Superior temporal gyrus (tissue), 1 donor: ENCODE measurements around the gene MACROD2.
"Not testable (repeated sequence)": the region's sequence is repeated elsewhere in the genome, so short reads cannot be mapped to it uniquely, and the experiment has no call there.

Experiments
- DNase-seq: peaks from one replicate; pipeline ENCODE4 v3.0.0-alpha.2; 2016; ENCODE audit errors: extremely low spot score

Gene MACROD2

GRCh38 chr20:15166744-15167143 lies 1171.4 kb downstream of the MACROD2 start:
- no peak for DNase-seq

GRCh38 chr20:15171016-15171415 lies 1175.7 kb downstream of the MACROD2 start:
- DNase-seq = no peak

GRCh38 chr20:15176929-15177328 lies 1181.6 kb downstream of the MACROD2 start:
- DNase-seq = peak; percentile 27

DNA sequence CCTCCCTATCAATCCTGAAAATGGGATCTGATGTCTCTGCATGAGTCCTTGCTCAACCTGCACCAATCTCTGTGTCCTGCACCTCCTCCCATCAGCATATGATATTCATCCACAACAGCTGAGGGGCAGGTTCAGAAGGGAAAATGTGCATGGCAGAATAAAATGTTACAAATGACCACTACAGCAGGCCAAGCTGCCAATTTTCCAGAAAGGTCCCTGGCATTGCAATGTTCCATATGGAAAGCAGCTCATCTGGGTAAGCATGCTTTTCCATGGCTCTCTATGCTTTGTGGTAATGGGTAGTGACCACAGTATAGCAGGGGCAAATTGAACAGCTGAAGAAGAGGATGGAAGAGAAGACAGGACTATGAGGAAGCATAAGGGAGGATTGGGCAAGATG lies 1183.3 kb downstream of the MACROD2 start:
- DNase-seq = no peak

DNA sequence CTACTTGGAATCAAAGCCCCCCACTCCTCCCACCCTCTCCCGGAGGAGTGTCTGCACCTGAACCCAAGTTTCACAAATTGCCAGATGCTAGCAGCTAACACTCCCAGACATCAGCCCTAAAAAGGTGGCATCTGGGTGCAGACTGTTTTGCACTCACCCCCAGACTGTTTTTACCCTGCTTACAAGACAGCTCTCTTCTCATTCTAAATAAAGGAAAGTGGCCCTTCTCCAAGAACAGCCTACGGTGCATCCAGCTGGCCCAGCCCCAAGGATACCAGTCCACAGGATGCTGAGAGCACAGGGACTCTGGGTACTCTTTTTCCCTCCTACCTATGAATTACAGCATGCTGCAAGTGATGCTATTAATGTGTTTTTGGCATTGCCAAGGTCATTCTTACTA lies 1184.1 kb downstream of the MACROD2 start:
- peak; percentile 71 for DNase-seq

DNA sequence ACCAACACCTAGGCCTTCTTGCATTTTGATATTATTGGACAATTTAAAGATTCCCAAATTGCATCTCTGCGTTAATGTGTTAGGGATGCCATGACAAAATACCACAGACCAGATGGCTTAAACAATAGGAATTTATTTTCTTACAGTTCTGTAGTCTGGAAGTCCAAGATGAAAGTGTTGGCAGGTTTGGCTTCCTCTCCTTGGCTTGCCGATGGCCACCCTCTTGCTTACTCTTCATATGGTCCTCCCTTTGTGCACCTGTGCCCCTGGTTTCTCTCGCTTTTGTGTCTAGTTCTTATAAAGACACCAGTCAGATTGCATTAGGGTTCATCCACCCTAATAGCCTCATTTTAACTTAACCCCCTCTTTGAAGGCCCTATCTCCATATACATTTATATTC lies 1184.5 kb downstream of the MACROD2 start:
- no peak for DNase-seq

GRCh38 chr20:15185322-15185721 lies 1190.0 kb downstream of the MACROD2 start:
- DNase-seq = no peak

- DNase-seq = no peak
These were observed 1190.6 kb downstream of the MACROD2 start for GRCh38 chr20:15185913-15186312.

- no peak for DNase-seq
These were observed 1192.3 kb downstream of the MACROD2 start for GRCh38 chr20:15187612-15188011.

DNA sequence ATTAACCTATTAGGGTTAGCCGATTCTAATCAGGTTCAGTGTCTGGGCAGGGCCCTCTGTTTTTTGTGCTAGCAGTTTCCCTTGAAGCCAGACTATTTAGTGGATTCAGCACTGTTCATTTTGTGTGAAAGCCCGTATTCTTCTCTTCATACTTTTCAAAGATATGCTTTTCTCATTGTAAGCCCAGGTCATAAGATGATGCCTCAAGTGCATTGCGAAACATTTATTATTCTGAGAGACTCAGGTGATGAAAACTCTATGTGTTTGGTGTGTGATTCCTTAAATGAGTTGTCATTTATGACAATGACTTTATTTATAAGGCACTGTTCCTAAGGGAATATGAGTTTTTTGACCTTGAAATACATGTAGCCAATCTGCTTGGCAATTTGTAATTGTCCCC lies 1193.1 kb downstream of the MACROD2 start:
- no peak for DNase-seq

DNA sequence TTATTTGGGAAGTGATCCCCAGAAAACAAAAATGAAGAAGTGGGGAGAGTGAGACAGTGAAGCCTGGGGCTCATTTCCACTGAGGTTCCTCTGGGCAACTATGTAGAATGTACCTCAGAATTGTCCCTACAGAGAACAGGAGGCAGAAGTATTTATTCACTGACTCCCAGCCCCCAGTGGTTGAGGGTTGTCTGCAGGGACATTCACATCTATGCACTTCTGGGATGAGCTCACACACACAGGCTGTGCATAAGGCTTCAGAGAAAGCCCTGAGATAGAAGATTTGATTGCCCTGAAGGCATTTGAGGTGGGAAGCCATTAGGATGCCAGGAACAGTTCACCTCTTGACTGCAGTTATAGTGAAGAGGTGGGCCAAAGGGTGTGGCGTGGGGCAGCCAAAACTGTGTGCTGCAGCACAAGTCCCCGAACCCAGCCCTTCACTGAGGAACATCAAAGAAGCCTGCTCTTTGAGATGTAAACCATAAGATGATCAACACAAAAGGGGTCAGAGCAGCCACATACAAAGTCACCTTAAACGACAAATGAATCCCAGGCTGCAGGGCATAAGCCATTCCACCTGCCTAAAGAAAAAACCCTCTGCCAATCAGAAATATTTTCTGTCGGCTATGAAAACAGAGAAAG lies 1195.9 kb downstream of the MACROD2 start:
- DNase-seq = no peak

- no peak for DNase-seq
These were observed 1200.1 kb downstream of the MACROD2 start for GRCh38 chr20:15195378-15195777.

GRCh38 chr20:15196547-15197255 lies 1201.4 kb downstream of the MACROD2 start:
- DNase-seq = no peak

- DNase-seq = not testable (repeated sequence)
These were observed 1202.7 kb downstream of the MACROD2 start for GRCh38 chr20:15198017-15198416.

DNA sequence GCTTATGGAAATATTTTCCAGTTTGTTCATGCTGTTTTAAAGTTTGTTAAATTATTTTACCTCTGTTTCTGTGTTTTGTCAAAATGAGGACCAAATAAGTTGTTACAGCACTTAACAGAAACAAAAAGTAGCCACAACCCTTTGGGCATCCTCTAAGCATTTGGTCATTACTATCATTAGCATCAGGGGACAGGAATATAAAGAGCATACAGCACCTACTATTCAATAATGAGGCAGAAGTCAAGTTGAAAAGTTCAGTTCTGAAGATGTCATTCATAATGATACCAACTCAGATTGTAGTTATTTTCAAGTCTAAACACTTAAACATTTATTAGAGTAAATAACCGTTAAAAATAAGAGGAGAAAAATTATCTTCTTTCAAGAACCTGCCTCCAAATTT lies 1204.4 kb downstream of the MACROD2 start:
- DNase-seq = no peak

GRCh38 chr20:15200147-15200565 lies 1204.8 kb downstream of the MACROD2 start:
- no peak for DNase-seq

- DNase-seq = no peak
These were observed 1206.3 kb downstream of the MACROD2 start for GRCh38 chr20:15201602-15202001.

DNA sequence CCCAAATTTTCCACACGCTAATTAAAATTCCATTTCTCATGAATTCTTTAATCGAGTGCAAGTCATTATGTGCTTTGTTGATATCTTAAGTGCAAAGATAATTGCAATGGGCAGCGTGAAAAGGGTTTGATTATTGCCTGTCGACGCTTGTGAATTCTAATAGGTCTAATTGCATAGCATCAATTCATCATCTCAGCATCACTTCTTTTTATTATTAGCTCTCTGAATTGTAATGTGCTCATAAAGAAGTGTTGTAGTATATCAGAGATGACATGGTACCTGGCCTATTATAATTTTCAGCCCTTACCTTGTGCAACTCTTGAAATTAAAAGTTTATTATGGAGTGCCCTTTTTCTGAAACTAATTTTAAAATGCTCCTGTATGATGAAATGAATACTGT lies 1208.9 kb downstream of the MACROD2 start:
- no peak for DNase-seq

- peak; percentile 57 for DNase-seq
These were observed 1209.7 kb downstream of the MACROD2 start for GRCh38 chr20:15205028-15205427.

- no peak for DNase-seq
These were observed 1210.4 kb downstream of the MACROD2 start for GRCh38 chr20:15205719-15206118.

GRCh38 chr20:15209537-15209936 lies 1214.2 kb downstream of the MACROD2 start:
- no peak for DNase-seq

- DNase-seq = no peak
These were observed 1218.7 kb downstream of the MACROD2 start for GRCh38 chr20:15214051-15214450.

GRCh38 chr20:15220009-15220656 lies 1224.8 kb downstream of the MACROD2 start:
- no peak for DNase-seq
